Measurements from ENCODE around the gene ARHGAP35.
A peak's percentile ranks its signal among the peaks of the same experiment; 100 is the strongest.
"Not testable (repeated sequence)": the region's sequence is repeated elsewhere in the genome, so short reads cannot be mapped to it uniquely, and the experiment has no call there.

The ARHGAP35 gene

GRCh38 chr19:46860846-46861690, at the start of gene ARHGAP35:
ARHGAP35 (plus strand) TSS chr19:46860997; CDS start chr19:46918676, 57,679 bp downstream.
- no peak for DNase-seq

GRCh38 chr19:46812977-46813838, 47.6 kb upstream of the ARHGAP35 start:
- no peak for DNase-seq

- DNase-seq, result no peak
Measured at GRCh38 chr19:46813839-46814358, 46.9 kb upstream of the ARHGAP35 start.

GRCh38 chr19:46815833-46816627, 44.8 kb upstream of the ARHGAP35 start:
- no peak for DNase-seq

GRCh38 chr19:46818812-46819211, 42.0 kb upstream of the ARHGAP35 start:
- DNase-seq, result no peak

GRCh38 chr19:46821512-46822409, 39.0 kb upstream of the ARHGAP35 start:
- no peak for DNase-seq

GRCh38 chr19:46822410-46822787, 38.4 kb upstream of the ARHGAP35 start:
- DNase-seq, result not testable (repeated sequence)

- no peak for DNase-seq
Measured at GRCh38 chr19:46823049-46823448, 37.7 kb upstream of the ARHGAP35 start.

GRCh38 chr19:46824890-46825730, 35.7 kb upstream of the ARHGAP35 start:
- DNase-seq, result no peak

- DNase-seq, result no peak
Measured at GRCh38 chr19:46825731-46826055, 35.1 kb upstream of the ARHGAP35 start.

- no peak for DNase-seq
Measured at GRCh38 chr19:46828484-46828883, 32.3 kb upstream of the ARHGAP35 start.

- no peak for DNase-seq
Measured at GRCh38 chr19:46830864-46831263, 29.9 kb upstream of the ARHGAP35 start.

- DNase-seq, result no peak
Measured at GRCh38 chr19:46834121-46834520, 26.7 kb upstream of the ARHGAP35 start.

- DNase-seq, result no peak
Measured at GRCh38 chr19:46834984-46835383, 25.8 kb upstream of the ARHGAP35 start.

- no peak for DNase-seq
Measured at GRCh38 chr19:46838160-46838559, 22.6 kb upstream of the ARHGAP35 start.

GRCh38 chr19:46839752-46840497, 20.9 kb upstream of the ARHGAP35 start:
- DNase-seq, result no peak

- peak; percentile 39 for DNase-seq
Measured at GRCh38 chr19:46840498-46840942, 20.3 kb upstream of the ARHGAP35 start.

GRCh38 chr19:46841458-46842083, 19.2 kb upstream of the ARHGAP35 start:
- DNase-seq, result no peak

GRCh38 chr19:46842791-46843190, 18.0 kb upstream of the ARHGAP35 start:
- no peak for DNase-seq

Data from amniotic stem cell (primary cell).